Upper lobe of left lung (tissue), 4 donors: ENCODE measurements around the gene PRDM2.

Source experiments
- CTCF ChIP-seq, 6 experiments: fragments of 450-650 bp in 4 of 6; fragments of 200-600 bp in 2 of 6; sonication (generic) in 2 of 6; IDR thresholded peaks; one replicate each; pipeline ENCODE4 v1.5.1; 2016 to 2019; ENCODE audit warnings: antibody characterized with exemption in 6 of 6
- EP300 ChIP-seq, 4 donors: sonication (generic); formaldehyde crosslinking; IDR thresholded peaks; one replicate each; pipeline ENCODE4 v1.5.1; 2017; ENCODE audit warnings: antibody characterized with exemption in 4 of 4, control low read depth in 2 of 4
- POLR2A ChIP-seq, 4 donors: fragments of 450-650 bp; IDR thresholded peaks; one replicate each; pipeline ENCODE4 v1.5.1; 2016 to 2017; ENCODE audit warnings: antibody characterized with exemption in 4 of 4, mild to moderate bottlenecking in 2 of 4

GRCh38 chr1:13864760-13865159 lies 164.8 kb downstream of the PRDM2 start:
- no peak for TF ChIP-seq CTCF (IDR thresholded peaks at IDR 0.05)
- no peak for TF ChIP-seq EP300 (IDR thresholded peaks at IDR 0.05)
- no peak for TF ChIP-seq POLR2A (IDR thresholded peaks at IDR 0.05)
